ENCODE data around the gene WDR77. TPM values are rescaled to one million over a fixed set of nuclear protein-coding genes. Genes with fewer than 3 reads are reported as not detected.

WDR77 gene
- total RNA-seq, 1 donor from 2014 or later = 32.6 TPM

DNA sequence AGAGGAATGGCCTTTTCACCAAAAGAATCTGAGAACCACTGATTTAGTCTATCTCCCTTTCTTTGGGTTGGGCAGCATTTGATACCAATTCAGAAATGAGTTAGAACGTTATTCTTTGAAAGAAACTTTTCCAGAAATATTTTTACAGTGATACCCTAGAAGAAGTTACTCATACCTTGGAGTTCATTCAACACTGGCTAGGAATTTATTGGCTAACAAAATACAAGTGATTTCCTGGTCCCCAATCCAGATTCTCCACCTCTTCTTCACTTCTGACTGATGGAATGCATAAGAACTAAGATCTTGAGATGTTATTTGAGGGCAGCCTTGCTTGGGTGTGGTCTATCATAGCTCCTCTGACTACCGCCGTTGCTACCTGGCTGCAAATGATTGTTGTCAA lies 34.1 kb upstream of the WDR77 start:
- no peak overlapping the region for H3K4me3 Mint-ChIP-seq
- no peak for DNase-seq (ENCODE audit: low spot score in 2 of 2, unreplicated experiment in 2 of 2)
- H3K36me3 Mint-ChIP-seq = no peaks in the 10 kb centered on the region
- H3K27ac Mint-ChIP-seq = no peak overlapping the region
- TF ChIP-seq CTCF (IDR thresholded peaks at IDR 0.05; ENCODE audit: unreplicated experiment) = no peak
- peaks cover under 1% of the 10 kb centered on the region for H3K27me3 Mint-ChIP-seq (ENCODE audit: low read depth)
- H3K9me3 Mint-ChIP-seq = no peaks in the 10 kb centered on the region
- peaks cover 5% of the 10 kb centered on the region for H3K4me1 Mint-ChIP-seq

DNA sequence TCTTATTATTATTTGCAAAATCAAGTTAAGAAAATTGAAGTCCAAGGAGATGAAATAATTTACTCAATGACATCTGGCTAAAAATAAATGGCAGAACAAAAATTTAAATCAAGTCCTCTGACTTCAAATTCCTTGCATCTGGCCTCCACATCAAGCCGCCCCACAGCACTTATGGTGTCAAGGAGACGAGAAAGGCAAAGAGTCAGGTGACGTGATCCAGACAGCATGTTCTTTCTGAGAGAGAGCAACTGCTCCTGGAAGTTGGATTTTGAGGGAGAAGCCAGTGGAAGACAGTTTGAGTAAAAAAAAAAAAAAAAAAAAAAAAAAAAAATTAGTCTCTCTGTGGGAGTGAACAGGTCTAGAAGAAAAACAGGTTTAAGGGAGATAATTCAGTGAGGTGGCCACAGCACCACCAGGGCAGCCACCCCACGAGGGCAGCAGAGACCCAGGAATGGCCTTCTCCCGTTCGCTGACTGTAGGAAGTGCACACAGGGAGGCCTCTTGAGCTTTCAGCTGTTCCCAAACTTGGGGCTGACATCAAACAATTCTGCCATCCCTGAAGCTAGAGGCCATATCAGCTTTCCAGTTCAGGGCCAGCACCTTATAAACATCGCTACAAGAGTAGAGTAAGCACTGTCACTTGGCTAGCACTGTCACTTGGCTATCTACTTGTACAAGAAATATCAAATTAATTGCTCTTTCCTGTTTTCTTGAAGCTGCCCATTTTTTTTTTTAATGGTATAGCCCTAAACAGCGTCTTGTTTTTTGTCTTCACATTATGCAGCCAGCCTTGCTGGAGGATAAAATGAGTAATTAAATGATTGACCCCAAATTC lies 32.5 kb upstream of the WDR77 start:
- peak in 1 of 2 experiments; percentile 61 for DNase-seq (ENCODE audit: low spot score in 2 of 2, unreplicated experiment in 2 of 2)
- Mint-ChIP-seq H3K27ac (no peak overlapping the region), H3K9me3 (no peaks in the 10 kb centered on the region), H3K4me3 (no peak overlapping the region), H3K27me3 (ENCODE audit: low read depth) (no peaks in the 10 kb centered on the region), H3K4me1 (peaks cover 5% of the 10 kb centered on the region), H3K36me3 (no peaks in the 10 kb centered on the region)
- TF ChIP-seq CTCF (IDR thresholded peaks at IDR 0.05; ENCODE audit: unreplicated experiment) = peak; percentile 26

GRCh38 chr1:111480674-111481073 lies 31.6 kb upstream of the WDR77 start:
- TF ChIP-seq CTCF (IDR thresholded peaks at IDR 0.05; ENCODE audit: unreplicated experiment) = no peak
- Mint-ChIP-seq H3K27ac (no peak overlapping the region), H3K4me3 (no peak overlapping the region), H3K4me1 (peaks cover 5% of the 10 kb centered on the region), H3K9me3 (no peaks in the 10 kb centered on the region), H3K36me3 (no peaks in the 10 kb centered on the region), H3K27me3 (ENCODE audit: low read depth) (no peaks in the 10 kb centered on the region)
- DNase-seq (ENCODE audit: low spot score in 2 of 2, unreplicated experiment in 2 of 2) = no peak

DNA sequence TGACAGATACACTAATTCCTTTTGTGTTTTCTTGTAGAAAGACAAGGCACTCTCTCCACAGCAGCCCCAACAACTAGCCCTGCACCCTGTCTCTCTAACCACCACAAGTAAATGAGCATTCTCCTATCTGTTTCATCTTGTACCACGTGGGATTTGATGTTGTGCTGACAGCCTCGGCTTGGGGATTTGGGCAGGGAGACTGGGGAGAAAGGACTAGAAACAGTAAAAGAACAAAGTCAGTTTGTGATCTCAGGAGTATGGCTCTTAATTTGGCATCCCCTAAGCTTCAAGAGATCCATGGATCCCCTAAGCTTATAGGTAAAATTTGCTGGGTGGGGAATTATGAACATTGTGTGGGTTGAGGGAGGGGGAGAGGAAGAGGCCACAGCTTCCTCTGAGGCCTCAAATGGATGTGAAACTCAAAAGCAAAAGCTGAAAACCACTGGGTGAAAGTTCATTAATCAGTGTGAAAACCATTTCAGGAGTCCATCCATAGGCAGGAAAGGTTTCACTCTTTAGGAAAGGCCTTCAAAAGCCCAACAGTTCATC lies 27.8 kb upstream of the WDR77 start:
- peaks cover 5% of the 10 kb centered on the region for H3K36me3 Mint-ChIP-seq
- DNase-seq (ENCODE audit: low spot score in 2 of 2, unreplicated experiment in 2 of 2) = no peak
- TF ChIP-seq CTCF (IDR thresholded peaks at IDR 0.05; ENCODE audit: unreplicated experiment) = no peak
- H3K4me1 Mint-ChIP-seq = peaks cover 5% of the 10 kb centered on the region
- no peak overlapping the region for H3K27ac Mint-ChIP-seq
- no peaks in the 10 kb centered on the region for H3K9me3 Mint-ChIP-seq
- no peak overlapping the region for H3K4me3 Mint-ChIP-seq
- H3K27me3 Mint-ChIP-seq (ENCODE audit: low read depth) = no peaks in the 10 kb centered on the region

DNA sequence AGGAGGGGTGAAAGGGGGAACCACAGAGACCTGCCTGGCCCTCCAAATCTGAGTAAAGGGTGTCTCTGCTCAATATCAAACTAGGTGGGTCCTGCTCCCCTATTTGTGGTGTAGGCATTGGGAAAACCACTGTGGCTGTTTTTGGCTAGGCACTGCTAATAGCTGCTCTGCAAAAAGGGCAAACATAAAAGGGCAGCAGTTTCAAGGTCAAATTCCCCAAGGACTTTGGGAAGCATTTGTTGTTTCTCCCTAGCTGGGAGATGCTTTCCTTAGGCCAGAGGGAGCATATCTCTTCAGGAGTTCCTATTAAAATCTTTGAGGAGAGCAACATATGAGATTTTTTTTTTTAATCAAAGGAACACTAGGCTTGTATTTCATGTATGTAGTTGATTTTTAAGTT lies 27.2 kb upstream of the WDR77 start:
- no peak overlapping the region for H3K27ac Mint-ChIP-seq
- H3K4me1 Mint-ChIP-seq = no peaks in the 10 kb centered on the region
- peaks cover 5% of the 10 kb centered on the region for H3K36me3 Mint-ChIP-seq
- no peaks in the 10 kb centered on the region for H3K27me3 Mint-ChIP-seq (ENCODE audit: low read depth)
- no peaks in the 10 kb centered on the region for H3K9me3 Mint-ChIP-seq
- no peak overlapping the region for H3K4me3 Mint-ChIP-seq
- no peak for DNase-seq (ENCODE audit: low spot score in 2 of 2, unreplicated experiment in 2 of 2)
- TF ChIP-seq CTCF (IDR thresholded peaks at IDR 0.05; ENCODE audit: unreplicated experiment) = no peak
